SU-DHL-6 (cell line): ENCODE results near the gene AADACL4.

ENCODE experiments used
- H2AFZ ChIP-seq: fragments of 200-600 bp; sonication (generic); 2 replicates; pipeline ENCODE4 v1.6.1; 2014; ENCODE audit warnings: low read depth, mild to moderate bottlenecking, moderate library complexity, mixed read lengths, antibody characterized with exemption, low read length; ENCODE audit not compliant: severe bottlenecking
- H3F3A ChIP-seq: fragments of 200-600 bp; shearing (Covaris generic); 2 replicates; pipeline ENCODE4 v1.6.0; 2016; ENCODE audit warnings: antibody characterized with exemption, mild to moderate bottlenecking; ENCODE audit not compliant: insufficient read depth
- H3K27ac ChIP-seq: fragments of 200-600 bp; sonication (generic); 2 replicates; pipeline ENCODE4 v1.5.1; 2016; ENCODE audit warnings: low read depth, mild to moderate bottlenecking, low read length, moderate library complexity, mixed read lengths
- H3K27me3 ChIP-seq: fragments of 200-600 bp; sonication (generic), shearing (Covaris generic); 2 replicates; pipeline ENCODE4 v1.6.0; 2014; ENCODE audit warnings: mild to moderate bottlenecking, low read length
- H3K36me3 ChIP-seq: fragments of 200-600 bp; sonication (generic); 2 replicates; pipeline ENCODE4 v1.6.1; 2014; ENCODE audit warnings: mild to moderate bottlenecking, low read length, mixed read lengths
- H3K4me2 ChIP-seq: fragments of 300-600, 200-600 bp; shearing (Covaris generic), sonication (generic); 2 replicates; pipeline ENCODE4 v1.6.0; 2014; ENCODE audit warnings: low read length, low read depth, mild to moderate bottlenecking; ENCODE audit not compliant: poor library complexity, severe bottlenecking
- H3K4me3 ChIP-seq: fragments of 200-600 bp; sonication (generic); 2 replicates; pipeline ENCODE4 v1.5.1; 2014; ENCODE audit warnings: antibody characterized with exemption, low read length, mild to moderate bottlenecking, mixed read lengths; ENCODE audit not compliant: insufficient read depth, poor library complexity, severe bottlenecking
- H3K79me2 ChIP-seq: fragments of 200-600 bp; sonication (generic); 2 replicates; pipeline ENCODE4 v1.6.1; 2014; ENCODE audit warnings: mild to moderate bottlenecking, low read length, moderate library complexity; ENCODE audit not compliant: insufficient read depth
- H3K9ac ChIP-seq: fragments of 200-600 bp; sonication (generic); 2 replicates; pipeline ENCODE4 v1.7.0; 2014; ENCODE audit warnings: mild to moderate bottlenecking, low read length
- H3K9me2 ChIP-seq: fragments of 200-600 bp; sonication (generic); replicated peaks from 2 replicates; pipeline ENCODE4 v1.6.1; 2014; ENCODE audit warnings: low read length; ENCODE audit not compliant: insufficient read depth
- H3K9me3 ChIP-seq: fragments of 200-600 bp; sonication (generic); 2 replicates; pipeline ENCODE4 v1.6.1; 2014; ENCODE audit warnings: low read length, mixed read lengths; ENCODE audit not compliant: insufficient read depth
- H4K20me1 ChIP-seq: fragments of 200-600 bp; sonication (generic); 2 replicates; pipeline ENCODE4 v1.6.1; 2014; ENCODE audit warnings: low read depth, mild to moderate bottlenecking, antibody characterized with exemption, low read length, moderate library complexity, mixed read lengths
- CTCF ChIP-seq: fragments of 200-600 bp; sonication (generic); IDR thresholded peaks from one replicate; pipeline ENCODE4 v1.5.1; 2017; ENCODE audit warnings: antibody characterized with exemption, mild to moderate bottlenecking, low read length, moderate library complexity; ENCODE audit not compliant: insufficient read depth, poor library complexity, severe bottlenecking
- EZH2phosphoT487 ChIP-seq: fragments of 200-600 bp; sonication (generic), shearing (Covaris generic); conservative IDR thresholded peaks from 2 replicates; pipeline ENCODE4 v1.6.1; 2018; ENCODE audit warnings: mild to moderate bottlenecking, antibody characterized with exemption, low read length, moderate library complexity, mixed read lengths

The AADACL4 gene

GRCh38 chr1:12658531-12659453 is 14.9 kb downstream of the AADACL4 start:
- Histone ChIP-seq H3K79me2 (no peaks in the 10 kb centered on the region), H3F3A (no peaks in the 10 kb centered on the region), H3K4me2 (peak overlapping the region; percentile 11), H2AFZ (no peak overlapping the region), H3K36me3 (no peaks in the 10 kb centered on the region), H3K9ac (no peak overlapping the region; the same call in 1 of the 2 replicates), H3K27ac (no peak overlapping the region), H4K20me1 (no peaks in the 10 kb centered on the region), H3K9me3 (no peaks in the 10 kb centered on the region), H3K27me3 (no peaks in the 10 kb centered on the region), H3K4me3 (no peak overlapping the region), H3K9me2 (no peaks in the 10 kb centered on the region)
- peak; percentile 80 for TF ChIP-seq CTCF
- TF ChIP-seq EZH2phosphoT487: no peak

GRCh38 chr1:12661606-12662219 is 17.8 kb downstream of the AADACL4 start:
- H3K9me3 ChIP-seq: no peaks in the 10 kb centered on the region
- no peak overlapping the region for H3K4me3 ChIP-seq
- H2AFZ ChIP-seq: no peak overlapping the region
- H3K9ac ChIP-seq: no peak overlapping the region
- no peak overlapping the region for H3K4me2 ChIP-seq
- H3K27ac ChIP-seq: no peak overlapping the region
- no peaks in the 10 kb centered on the region for H4K20me1 ChIP-seq
- H3K36me3 ChIP-seq: no peaks in the 10 kb centered on the region
- TF ChIP-seq EZH2phosphoT487 (no peak), CTCF (no peak)
- H3K27me3 ChIP-seq: no peaks in the 10 kb centered on the region
- H3F3A ChIP-seq: no peaks in the 10 kb centered on the region
- H3K79me2 ChIP-seq: no peaks in the 10 kb centered on the region
- H3K9me2 ChIP-seq: no peaks in the 10 kb centered on the region

GRCh38 chr1:12662556-12662955 is 18.7 kb downstream of the AADACL4 start:
- Histone ChIP-seq H3K9me2 (no peaks in the 10 kb centered on the region), H2AFZ (no peak overlapping the region), H3K9ac (no peak overlapping the region), H4K20me1 (no peaks in the 10 kb centered on the region), H3K36me3 (no peaks in the 10 kb centered on the region), H3K27me3 (no peaks in the 10 kb centered on the region), H3K4me2 (no peak overlapping the region), H3F3A (no peaks in the 10 kb centered on the region), H3K79me2 (no peaks in the 10 kb centered on the region), H3K4me3 (no peak overlapping the region), H3K9me3 (no peaks in the 10 kb centered on the region), H3K27ac (no peak overlapping the region)
- TF ChIP-seq EZH2phosphoT487 (no peak), CTCF (no peak)
